Hepatocyte (in vitro differentiated cells): ENCODE data around the gene SCYL3. TPM values are rescaled to one million over a fixed set of nuclear protein-coding genes. Genes with fewer than 3 reads are reported as not detected.
A peak's percentile ranks its signal among the peaks of the same experiment; 100 is the strongest.

Experiments
- DNase-seq: peaks from one replicate; pipeline ENCODE4 v3.0.0-alpha.2; 2016; ENCODE audit warnings: low spot score
- H2AFZ ChIP-seq: fragments of 200-600 bp; sonication (generic); 2 replicates; pipeline ENCODE4 v1.6.0; 2016; ENCODE audit warnings: antibody characterized with exemption, mild to moderate bottlenecking
- H3K27ac ChIP-seq: fragments of 200-600 bp; sonication (generic); 2 replicates; pipeline ENCODE4 v1.5.1; 2016; ENCODE audit warnings: mild to moderate bottlenecking
- H3K27me3 ChIP-seq: fragments of 200-600 bp; sonication (generic); 2 replicates; pipeline ENCODE4 v1.6.1; 2016
- H3K36me3 ChIP-seq: fragments of 200-600 bp; sonication (generic); replicated peaks from 2 replicates; pipeline ENCODE4 v1.5.1; 2016; ENCODE audit warnings: low read depth; ENCODE audit not compliant: insufficient read depth
- H3K4me1 ChIP-seq: fragments of 200-600 bp; sonication (generic); 2 replicates; pipeline ENCODE4 v1.5.1; 2016; ENCODE audit warnings: mild to moderate bottlenecking, moderate library complexity; ENCODE audit not compliant: insufficient read depth
- H3K4me2 ChIP-seq: fragments of 200-600 bp; sonication (generic); 2 replicates; pipeline ENCODE4 v1.6.0; 2016
- H3K4me3 ChIP-seq: fragments of 200-600 bp; sonication (generic); 2 replicates; pipeline ENCODE4 v1.5.1; 2016; ENCODE audit warnings: mild to moderate bottlenecking
- H3K79me2 ChIP-seq: fragments of 200-600 bp; sonication (generic); 2 replicates; pipeline ENCODE4 v1.6.0; 2017; ENCODE audit warnings: mild to moderate bottlenecking
- H3K9me2 ChIP-seq: fragments of 200-600 bp; sonication (generic); replicated peaks from 2 replicates; pipeline ENCODE4 v1.6.0; 2017; ENCODE audit warnings: mild to moderate bottlenecking; ENCODE audit not compliant: insufficient read depth
- H3K9me3 ChIP-seq: fragments of 200-600 bp; sonication (generic); 2 replicates; pipeline ENCODE4 v1.5.1; 2016; ENCODE audit warnings: low read depth, mild to moderate bottlenecking
- H4K20me1 ChIP-seq: fragments of 200-600 bp; sonication (generic); 2 replicates; pipeline ENCODE4 v1.6.0; 2016; ENCODE audit warnings: mild to moderate bottlenecking; ENCODE audit not compliant: insufficient read depth, poor library complexity, severe bottlenecking
- CTCF ChIP-seq: fragments of 200-600 bp; sonication (generic); IDR thresholded peaks from 2 replicates; pipeline ENCODE4 v1.5.1; 2016; ENCODE audit warnings: antibody characterized with exemption, mild to moderate bottlenecking; ENCODE audit not compliant: poor library complexity
- EZH2 ChIP-seq: fragments of 200-600 bp; sonication (generic); IDR thresholded peaks from 2 replicates; pipeline ENCODE4 v1.6.1; 2016; ENCODE audit warnings: antibody characterized with exemption, mild to moderate bottlenecking, borderline replicate concordance
- EZH2phosphoT487 ChIP-seq: fragments of 200-600 bp; sonication (generic); IDR thresholded peaks from one replicate; pipeline ENCODE4 v1.6.1; 2018; ENCODE audit warnings: antibody characterized with exemption, mild to moderate bottlenecking, low read depth, moderate library complexity; ENCODE audit not compliant: unreplicated experiment, severe bottlenecking
- WGBS: methylation state at CpG from one replicate; pipeline ENCODE4 v1.1.6; 2016; ENCODE audit warnings: low lambda C conversion rate; ENCODE audit errors: missing lambda C conversion rate; 5-methylcytosine and 5-hydroxymethylcytosine counted together
- polyA plus RNA-seq: library from polyadenylated mRNA; unstranded; fragments of >200 nt; fragmentation: Nextera tagmentation; extraction: Ambion mirVana; gene quantifications from 2 replicates; pipeline ENCODE4 v1.2.1, GENCODE V29; 2016
- total RNA-seq: library from RNA; depleted of rRNA; stranded (reverse); fragments of >200 nt; gene quantifications from 2 replicates; pipeline ENCODE4 v1.2.3, GENCODE V29; 2014

SCYL3 gene
- total and polyA plus RNA-seq, 2 experiments from 2014 or later: 4.9 to 7.7 TPM

DNA sequence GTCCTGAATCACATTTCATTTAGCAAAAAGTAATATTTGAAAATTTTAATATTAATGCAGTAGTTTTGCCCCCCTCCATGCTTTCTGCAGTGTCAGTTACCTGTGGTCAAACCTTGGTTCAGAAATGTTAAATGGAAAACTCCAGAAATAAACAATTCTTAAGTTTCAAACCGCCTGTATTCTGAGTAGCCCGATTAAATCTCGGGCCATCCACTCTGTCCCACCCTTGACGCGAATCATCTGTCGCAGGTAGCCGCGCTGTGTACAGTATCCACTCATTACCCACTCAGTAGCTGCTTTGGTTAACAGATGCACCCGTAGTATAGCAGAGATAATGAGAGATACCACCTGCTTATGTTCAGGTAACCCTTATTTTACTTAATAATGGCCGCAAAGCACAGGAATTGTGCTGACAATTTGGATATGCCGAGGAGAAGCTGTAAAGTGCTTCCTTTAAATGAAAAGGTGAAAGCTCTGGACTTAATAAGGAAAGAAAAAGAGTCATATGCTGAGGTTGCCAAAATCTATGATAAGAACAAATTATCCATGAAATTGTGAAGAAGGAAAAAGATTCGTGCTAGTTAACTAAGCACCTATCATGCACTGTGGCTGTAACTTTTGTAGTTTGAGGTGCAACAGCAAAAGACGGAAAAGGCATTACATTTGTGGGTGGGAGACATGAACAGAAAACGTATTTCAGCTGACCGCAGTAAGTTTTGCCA lies 889 bp upstream of the SCYL3 start:
- Histone ChIP-seq H3K4me2 (peak overlapping the region; percentile 71), H3K4me1 (peaks cover 23% of the 10 kb centered on the region), H3K27me3 (no peaks in the 10 kb centered on the region), H3K36me3 (no peaks in the 10 kb centered on the region), H3K9me2 (no peaks in the 10 kb centered on the region), H3K79me2 (peaks cover 33% of the 10 kb centered on the region), H2AFZ (peak overlapping the region; percentile 54), H3K9me3 (no peaks in the 10 kb centered on the region), H3K4me3 (no peak overlapping the region), H3K27ac (peak overlapping the region; percentile 74), H4K20me1 (no peaks in the 10 kb centered on the region)
- 42% methylated on average over 15 of the region's 15 CpGs for WGBS
- DNase-seq: peak; percentile 8
- TF ChIP-seq EZH2phosphoT487 (no peak), CTCF (no peak), EZH2 (no peak)

- Histone ChIP-seq H3K4me1 (peaks cover 23% of the 10 kb centered on the region), H3K36me3 (no peaks in the 10 kb centered on the region), H2AFZ (peak overlapping the region; percentile 88), H3K4me3 (peak overlapping the region; percentile 67), H3K9me3 (no peaks in the 10 kb centered on the region), H3K4me2 (peak overlapping the region; percentile 83), H4K20me1 (no peaks in the 10 kb centered on the region), H3K79me2 (peaks cover 48% of the 10 kb centered on the region), H3K27me3 (no peaks in the 10 kb centered on the region), H3K9me2 (no peaks in the 10 kb centered on the region), H3K27ac (peak overlapping the region; percentile 92)
- TF ChIP-seq EZH2 (no peak), EZH2phosphoT487 (no peak), CTCF (no peak)
- 2% methylated on average over 44 of the region's 51 CpGs for WGBS
- DNase-seq: peak; percentile 23
Observed at GRCh38 chr1:169892927-169893644, 610 bp downstream of the SCYL3 start.

- Histone ChIP-seq H3K36me3 (no peaks in the 10 kb centered on the region), H3K9me3 (no peaks in the 10 kb centered on the region), H3K79me2 (peaks cover 54% of the 10 kb centered on the region), H3K27me3 (no peaks in the 10 kb centered on the region), H3K27ac (peak overlapping the region; percentile 92), H3K4me2 (peak overlapping the region; percentile 83), H3K4me1 (peaks cover 23% of the 10 kb centered on the region), H3K9me2 (no peaks in the 10 kb centered on the region), H3K4me3 (peak overlapping the region; percentile 67), H2AFZ (no peak overlapping the region), H4K20me1 (no peaks in the 10 kb centered on the region)
- no peak for DNase-seq
- 61% methylated on average over 8 of the region's 8 CpGs for WGBS
- TF ChIP-seq EZH2: no peak
- no peak for TF ChIP-seq CTCF
- no peak for TF ChIP-seq EZH2phosphoT487
Observed at GRCh38 chr1:169892176-169892926, 1.3 kb downstream of the SCYL3 start.
